OCI-LY1 (cell line): ENCODE results near the gene SORBS1.

Source experiments
- H2AFZ ChIP-seq: fragments of 200-600 bp; sonication (generic), shearing (Covaris generic); 2 replicates; pipeline ENCODE4 v1.6.0; 2014; ENCODE audit warnings: antibody characterized with exemption, mild to moderate bottlenecking, low read length
- H3F3A ChIP-seq: fragments of 200-600 bp; sonication (generic), shearing (Covaris generic); 2 replicates; pipeline ENCODE4 v1.6.0; 2014; ENCODE audit warnings: mild to moderate bottlenecking, antibody characterized with exemption, low read length, moderate library complexity; ENCODE audit not compliant: insufficient read depth
- H3K27ac ChIP-seq: fragments of 200-600 bp; sonication (generic); 2 replicates; pipeline ENCODE4 v1.5.1; 2014; ENCODE audit warnings: low read length, mixed run types, mild to moderate bottlenecking, low read depth; ENCODE audit not compliant: poor library complexity, severe bottlenecking
- H3K27me3 ChIP-seq: fragments of 200-600 bp; sonication (generic); 2 replicates; pipeline ENCODE4 v1.6.0; 2014; ENCODE audit warnings: antibody characterized with exemption, mild to moderate bottlenecking, low read length, moderate library complexity; ENCODE audit not compliant: insufficient read depth
- H3K36me3 ChIP-seq: fragments of 200-600 bp; sonication (generic); 2 replicates; pipeline ENCODE4 v1.6.1; 2014; ENCODE audit warnings: mild to moderate bottlenecking, antibody characterized with exemption, low read length, moderate library complexity, mixed read lengths; ENCODE audit not compliant: insufficient read depth
- H3K4me1 ChIP-seq: fragments of 200-600 bp; sonication (generic); 2 replicates; pipeline ENCODE4 v1.5.1; 2014; ENCODE audit warnings: mild to moderate bottlenecking, low read length, moderate library complexity; ENCODE audit not compliant: insufficient read depth, severe bottlenecking
- H3K4me2 ChIP-seq: fragments of 200-600 bp; sonication (generic), shearing (Covaris generic); 2 replicates; pipeline ENCODE4 v1.6.1; 2014; ENCODE audit warnings: low read length
- H3K4me3 ChIP-seq: fragments of 200-600 bp; sonication (generic); 2 replicates; pipeline ENCODE4 v1.5.1; 2014; ENCODE audit warnings: low read length, low read depth, mild to moderate bottlenecking, mixed read lengths; ENCODE audit not compliant: poor library complexity, severe bottlenecking
- H3K79me2 ChIP-seq: fragments of 200-600 bp; shearing (Covaris generic); 2 replicates; pipeline ENCODE4 v1.6.1; 2016; ENCODE audit warnings: mixed run types, low read length, mixed read lengths; ENCODE audit not compliant: insufficient read depth
- H3K9ac ChIP-seq: fragments of 200-600 bp; sonication (generic), shearing (Covaris generic); 2 replicates; pipeline ENCODE4 v1.6.1; 2014; ENCODE audit warnings: mild to moderate bottlenecking, low read length, mixed read lengths
- H3K9me2 ChIP-seq: fragments of 200-600 bp; sonication (generic), shearing (Covaris generic); 2 replicates; pipeline ENCODE4 v1.6.1; 2014; ENCODE audit warnings: low read depth, mild to moderate bottlenecking, low read length, mixed read lengths
- H3K9me3 ChIP-seq: fragments of 200-600 bp; shearing (Covaris generic); 2 replicates; pipeline ENCODE4 v1.6.1; 2014; ENCODE audit warnings: low read length, mixed read lengths
- H4K20me1 ChIP-seq: fragments of 200-600 bp; sonication (generic), shearing (Covaris generic); 2 replicates; pipeline ENCODE4 v1.6.0; 2016; ENCODE audit warnings: mild to moderate bottlenecking, low read length; ENCODE audit not compliant: insufficient read depth
- EZH2 ChIP-seq: fragments of 200-600 bp; sonication (generic), shearing (Covaris generic); IDR thresholded peaks from 2 replicates; pipeline ENCODE4 v1.8.0; 2017; ENCODE audit warnings: borderline replicate concordance, mixed run types, mild to moderate bottlenecking, antibody characterized with exemption, low read length, moderate library complexity, mixed read lengths
- TF ChIP-seq, protein P1 (sequence below): fragments of 200-600 bp; sonication (generic), shearing (Covaris generic); IDR thresholded peaks from 2 replicates; pipeline ENCODE4 v1.5.1; 2017; ENCODE audit warnings: mild to moderate bottlenecking, antibody characterized with exemption, low read length, moderate library complexity, mixed read lengths

The SORBS1 gene

DNA sequence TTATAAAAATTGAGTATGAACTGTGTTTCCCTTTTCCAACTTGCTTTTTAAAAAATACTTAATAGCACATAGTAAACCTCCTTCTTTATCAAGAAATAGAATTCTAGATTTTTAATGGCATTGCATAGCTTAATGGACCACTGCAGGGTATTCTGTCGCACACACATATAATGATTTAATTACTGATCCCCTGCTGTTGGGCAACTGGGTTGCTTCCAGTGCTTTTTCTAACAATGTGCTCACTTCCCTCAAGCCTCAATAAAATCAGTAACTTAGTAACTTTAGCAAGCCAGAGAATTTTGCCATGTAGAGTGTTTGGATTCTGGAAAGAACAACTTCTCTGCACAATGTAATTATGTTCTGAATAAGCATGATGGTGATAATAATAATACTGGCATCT is 221.3 kb downstream of the SORBS1 start:
- Histone ChIP-seq H3K9me3 (no peaks in the 10 kb centered on the region), H3K9ac (no peak overlapping the region), H2AFZ (no peak overlapping the region), H3K9me2 (no peaks in the 10 kb centered on the region), H3K79me2 (no peaks in the 10 kb centered on the region), H3K4me1 (no peaks in the 10 kb centered on the region), H3K4me2 (no peak overlapping the region), H3K4me3 (no peak overlapping the region), H3F3A (no peaks in the 10 kb centered on the region), H3K27me3 (no peaks in the 10 kb centered on the region), H3K27ac (no peak overlapping the region), H3K36me3 (no peaks in the 10 kb centered on the region), H4K20me1 (no peaks in the 10 kb centered on the region)
- TF ChIP-seq, protein P1, sequence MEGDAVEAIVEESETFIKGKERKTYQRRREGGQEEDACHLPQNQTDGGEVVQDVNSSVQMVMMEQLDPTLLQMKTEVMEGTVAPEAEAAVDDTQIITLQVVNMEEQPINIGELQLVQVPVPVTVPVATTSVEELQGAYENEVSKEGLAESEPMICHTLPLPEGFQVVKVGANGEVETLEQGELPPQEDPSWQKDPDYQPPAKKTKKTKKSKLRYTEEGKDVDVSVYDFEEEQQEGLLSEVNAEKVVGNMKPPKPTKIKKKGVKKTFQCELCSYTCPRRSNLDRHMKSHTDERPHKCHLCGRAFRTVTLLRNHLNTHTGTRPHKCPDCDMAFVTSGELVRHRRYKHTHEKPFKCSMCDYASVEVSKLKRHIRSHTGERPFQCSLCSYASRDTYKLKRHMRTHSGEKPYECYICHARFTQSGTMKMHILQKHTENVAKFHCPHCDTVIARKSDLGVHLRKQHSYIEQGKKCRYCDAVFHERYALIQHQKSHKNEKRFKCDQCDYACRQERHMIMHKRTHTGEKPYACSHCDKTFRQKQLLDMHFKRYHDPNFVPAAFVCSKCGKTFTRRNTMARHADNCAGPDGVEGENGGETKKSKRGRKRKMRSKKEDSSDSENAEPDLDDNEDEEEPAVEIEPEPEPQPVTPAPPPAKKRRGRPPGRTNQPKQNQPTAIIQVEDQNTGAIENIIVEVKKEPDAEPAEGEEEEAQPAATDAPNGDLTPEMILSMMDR = no peak
- TF ChIP-seq EZH2 = no peak

DNA sequence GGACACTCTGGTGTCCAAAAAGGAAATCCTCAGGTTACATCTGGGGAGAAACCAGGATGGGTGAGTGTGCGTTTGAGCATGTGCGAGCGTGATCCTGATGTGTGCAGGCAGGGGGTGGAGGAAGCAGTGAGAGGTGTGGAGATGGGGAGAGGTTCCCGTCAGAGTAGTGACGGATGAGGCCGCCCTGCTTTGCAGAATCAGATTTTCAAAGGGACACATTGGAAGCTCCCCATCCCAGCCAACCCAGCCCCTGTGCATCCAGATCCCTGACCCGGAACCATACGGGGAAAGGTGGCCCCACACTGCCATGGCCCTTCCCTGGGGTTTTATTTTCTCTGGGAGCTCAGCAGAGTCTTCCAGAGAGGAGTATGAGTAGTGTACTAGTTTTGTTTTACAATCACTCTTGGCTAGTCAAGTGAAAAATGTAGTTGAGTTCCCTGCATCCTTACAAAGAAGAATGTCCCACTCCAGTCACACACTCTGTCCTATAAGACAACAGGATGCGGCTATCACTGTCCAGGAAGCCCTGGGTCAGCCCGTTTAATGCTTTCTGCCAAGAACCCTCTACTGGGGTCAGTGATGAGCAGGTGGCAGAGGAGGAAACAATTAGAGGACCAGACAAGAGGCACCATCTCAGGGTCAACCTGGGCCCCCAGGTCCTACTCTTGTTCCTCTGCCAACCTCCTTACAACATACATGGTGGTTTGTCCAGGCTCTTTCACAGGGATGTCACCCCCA is 223.6 kb downstream of the SORBS1 start:
- H3K27ac ChIP-seq = no peak overlapping the region
- H3K4me2 ChIP-seq = no peak overlapping the region
- no peaks in the 10 kb centered on the region for H3K9me3 ChIP-seq
- no peak overlapping the region for H3K9ac ChIP-seq
- H3K79me2 ChIP-seq = no peaks in the 10 kb centered on the region
- H2AFZ ChIP-seq = no peak overlapping the region
- no peaks in the 10 kb centered on the region for H4K20me1 ChIP-seq
- no peaks in the 10 kb centered on the region for H3F3A ChIP-seq
- no peak overlapping the region for H3K4me3 ChIP-seq
- H3K36me3 ChIP-seq = no peaks in the 10 kb centered on the region
- no peaks in the 10 kb centered on the region for H3K9me2 ChIP-seq
- H3K27me3 ChIP-seq = no peaks in the 10 kb centered on the region
- TF ChIP-seq, protein P1 = no peak
- no peak for TF ChIP-seq EZH2
- no peaks in the 10 kb centered on the region for H3K4me1 ChIP-seq

DNA sequence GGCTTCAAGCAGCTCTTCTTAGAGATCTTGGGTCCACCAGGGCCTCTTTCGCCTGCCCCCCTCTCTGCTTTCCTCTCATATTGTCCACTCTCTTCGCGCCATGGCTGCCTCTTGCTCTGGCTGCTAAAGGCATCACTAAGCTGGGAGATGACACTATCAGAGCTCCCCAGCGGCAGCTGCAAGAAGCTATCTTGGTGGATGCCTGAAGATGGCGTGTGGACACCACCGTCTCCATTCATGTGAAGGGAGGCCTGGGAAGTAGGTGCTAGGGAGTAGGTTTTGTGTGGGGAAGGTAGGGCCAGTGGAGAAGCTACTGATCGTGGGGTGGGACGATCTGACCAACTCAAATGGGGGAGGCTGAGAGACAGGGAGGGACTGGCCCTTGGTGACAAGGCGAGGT is 224.5 kb downstream of the SORBS1 start:
- no peaks in the 10 kb centered on the region for H3K9me3 ChIP-seq
- no peaks in the 10 kb centered on the region for H3K9me2 ChIP-seq
- no peaks in the 10 kb centered on the region for H4K20me1 ChIP-seq
- H3K4me1 ChIP-seq = no peaks in the 10 kb centered on the region
- H3K4me3 ChIP-seq = no peak overlapping the region
- H3K4me2 ChIP-seq = no peak overlapping the region
- no peaks in the 10 kb centered on the region for H3K36me3 ChIP-seq
- H3F3A ChIP-seq = no peaks in the 10 kb centered on the region
- H3K9ac ChIP-seq = no peak overlapping the region
- no peaks in the 10 kb centered on the region for H3K27me3 ChIP-seq
- H3K27ac ChIP-seq = no peak overlapping the region
- no peak for TF ChIP-seq EZH2
- TF ChIP-seq, protein P1 = no peak
- no peak overlapping the region for H2AFZ ChIP-seq
- no peaks in the 10 kb centered on the region for H3K79me2 ChIP-seq
